Pancreas (tissue), 10 donors: ENCODE measurements around the gene FRS3. TPM values are rescaled to one million over a fixed set of nuclear protein-coding genes. Genes with fewer than 3 reads are reported as not detected.
"Not testable (repeated sequence)": the region's sequence is repeated elsewhere in the genome, so short reads cannot be mapped to it uniquely, and the experiment has no call there.

Source experiments
- ATAC-seq, 4 donors: fragments of 200-7000 bp; cut with Tn5 transposase; one replicate each; pipeline versions ENCODE4 v1.8.0 to v1.9.1; 2020; ENCODE audit warnings: mild to moderate bottlenecking in 4 of 4, moderate library complexity in 4 of 4
- DNase-seq, 6 donors: peaks; one replicate each; pipeline ENCODE4 v3.0.0-alpha.2; 2020
- FAIRE-seq: peaks from 2 replicates; lab custom pipeline; 2012; peaks lifted over from hg19 to GRCh38; lab: Jason Lieb, UNC
- H3K27ac ChIP-seq, 4 donors: fragments of 200-600 bp; sonication (generic); 1 replicate in 3 of 4; 2 replicates in 1 of 4; pipeline versions ENCODE4 v1.5.0 to v1.8.0; 2020
- H3K27me3 ChIP-seq, 4 donors: fragments of 200-600 bp; one replicate each; pipeline ENCODE4 v1.8.0; 2021
- H3K36me3 ChIP-seq, 3 donors: fragments of 200-600 bp; sonication (generic) in 1 of 3; one replicate each; pipeline versions ENCODE4 v1.5.0 to v1.8.0; 2020 to 2021
- H3K4me1 ChIP-seq, 3 donors: fragments of 200-600 bp; one replicate each; pipeline ENCODE4 v1.8.0; 2021
- H3K4me3 ChIP-seq, 4 donors: fragments of 200-600 bp; sonication (generic) in 2 of 4; one replicate each; pipeline versions ENCODE4 v1.5.0 to v1.8.0; 2020 to 2021
- H3K9me3 ChIP-seq, 4 donors: fragments of 200-600 bp; one replicate each; pipeline ENCODE4 v1.8.0; 2021
- WGBS, 2 donors: extraction: QIAGEN DNeasy Blood & Tissue Kit; methylation state at CpG; one replicate each; pipeline ENCODE4 v1.1.7; 2013; 5-methylcytosine and 5-hydroxymethylcytosine counted together
- intact Hi-C, 3 donors: fragments of 100-400 bp; cut with DNase I; formaldehyde crosslinking; loops; one replicate each; pipeline versions ENCODE4 v1.11.1 to v1.14.2; 2022
- polyA plus RNA-seq, 2 donors: library from polyadenylated mRNA; stranded (reverse); fragments of 200-250 nt; gene quantifications; one replicate each; pipeline ENCODE4 v1.2.3, GENCODE V29; 2013
- total RNA-seq, 6 donors: library from RNA; stranded (reverse); fragmentation: NEBNext Ultra II Directional in 4 of 6; extraction: Animal tissue kit (Norgen Biotek cat#: 25700) in 4 of 6; gene quantifications; one replicate each; pipeline versions ENCODE4 v1.2.1 to v1.2.4, GENCODE V29; 2021 to 2023
- TF ChIP-seq, protein P1 (sequence below), 4 donors: fragments of 200-600 bp; sonication (generic) in 3 of 4; IDR thresholded peaks; one replicate each; pipeline versions ENCODE4 v1.5.0 to v1.8.0; 2021; ENCODE audit warnings: antibody characterized with exemption in 4 of 4
- donor health status: healthy with polysubstance abuse.
- donor health status: DM: no; HTN: no; CAD: no; lungs with moderate emphysema.
- donor health status: DM: no; HTN: no; CAD: no.
- donor health status: control.
- donor health status: control.
- donor health status: Bipolar disorder and iron deficiency.
- donor health status: DM: yes; HTN: yes; CAD: no.
- donor health status: DM: no; HTN: no; CAD: no.
- donor health status: DM: no; HTN: no; CAD: no.
- donor health status: DM: yes; HTN: yes; CAD: no.

The FRS3 gene
- total and polyA plus RNA-seq, 8 donors: 2.1 to 7.8 (median 3.7) TPM

GRCh38 chr6:41813956-41814355, 34.3 kb upstream of the FRS3 start:
- ATAC-seq (no peak), FAIRE-seq (no peak), DNase-seq (no peak)
- H3K4me1 ChIP-seq: no peaks in the 10 kb centered on the region
- H3K4me3 ChIP-seq: no peak overlapping the region
- H3K27ac ChIP-seq: no peak overlapping the region
- intact Hi-C loops: no loop called here
- H3K9me3 ChIP-seq: no peaks in the 10 kb centered on the region
- WGBS, 2 donors: 74 to 80% methylated on average over 2 of the region's 2 CpGs
- TF ChIP-seq, protein P1, sequence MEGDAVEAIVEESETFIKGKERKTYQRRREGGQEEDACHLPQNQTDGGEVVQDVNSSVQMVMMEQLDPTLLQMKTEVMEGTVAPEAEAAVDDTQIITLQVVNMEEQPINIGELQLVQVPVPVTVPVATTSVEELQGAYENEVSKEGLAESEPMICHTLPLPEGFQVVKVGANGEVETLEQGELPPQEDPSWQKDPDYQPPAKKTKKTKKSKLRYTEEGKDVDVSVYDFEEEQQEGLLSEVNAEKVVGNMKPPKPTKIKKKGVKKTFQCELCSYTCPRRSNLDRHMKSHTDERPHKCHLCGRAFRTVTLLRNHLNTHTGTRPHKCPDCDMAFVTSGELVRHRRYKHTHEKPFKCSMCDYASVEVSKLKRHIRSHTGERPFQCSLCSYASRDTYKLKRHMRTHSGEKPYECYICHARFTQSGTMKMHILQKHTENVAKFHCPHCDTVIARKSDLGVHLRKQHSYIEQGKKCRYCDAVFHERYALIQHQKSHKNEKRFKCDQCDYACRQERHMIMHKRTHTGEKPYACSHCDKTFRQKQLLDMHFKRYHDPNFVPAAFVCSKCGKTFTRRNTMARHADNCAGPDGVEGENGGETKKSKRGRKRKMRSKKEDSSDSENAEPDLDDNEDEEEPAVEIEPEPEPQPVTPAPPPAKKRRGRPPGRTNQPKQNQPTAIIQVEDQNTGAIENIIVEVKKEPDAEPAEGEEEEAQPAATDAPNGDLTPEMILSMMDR (IDR thresholded peaks at IDR 0.05): no peak
- H3K27me3 ChIP-seq: no peaks in the 10 kb centered on the region
- no peaks in the 10 kb centered on the region for H3K36me3 ChIP-seq

GRCh38 chr6:41813469-41813868, 33.8 kb upstream of the FRS3 start:
- intact Hi-C loops: no loop called here
- no peak overlapping the region for H3K27ac ChIP-seq
- ATAC-seq (no peak), FAIRE-seq (no peak), DNase-seq (no peak)
- H3K9me3 ChIP-seq: no peaks in the 10 kb centered on the region
- H3K36me3 ChIP-seq: no peaks in the 10 kb centered on the region
- no peaks in the 10 kb centered on the region for H3K27me3 ChIP-seq
- H3K4me3 ChIP-seq: no peak overlapping the region
- TF ChIP-seq, protein P1 (IDR thresholded peaks at IDR 0.05): no peak
- H3K4me1 ChIP-seq: no peaks in the 10 kb centered on the region
- 83 to 84% methylated on average over 2 of the region's 2 CpGs for WGBS, 2 donors

GRCh38 chr6:41811946-41812345, 32.2 kb upstream of the FRS3 start:
- intact Hi-C loops, FAIRE-seq, H3K4me3 ChIP-seq, H3K36me3 ChIP-seq, H3K27me3 ChIP-seq, ATAC-seq, H3K9me3 ChIP-seq, H3K27ac ChIP-seq, H3K4me1 ChIP-seq, DNase-seq: not testable (repeated sequence)
- 93 to 98% methylated on average over 12 to 13 of the region's 13 CpGs for WGBS, 2 donors

DNA sequence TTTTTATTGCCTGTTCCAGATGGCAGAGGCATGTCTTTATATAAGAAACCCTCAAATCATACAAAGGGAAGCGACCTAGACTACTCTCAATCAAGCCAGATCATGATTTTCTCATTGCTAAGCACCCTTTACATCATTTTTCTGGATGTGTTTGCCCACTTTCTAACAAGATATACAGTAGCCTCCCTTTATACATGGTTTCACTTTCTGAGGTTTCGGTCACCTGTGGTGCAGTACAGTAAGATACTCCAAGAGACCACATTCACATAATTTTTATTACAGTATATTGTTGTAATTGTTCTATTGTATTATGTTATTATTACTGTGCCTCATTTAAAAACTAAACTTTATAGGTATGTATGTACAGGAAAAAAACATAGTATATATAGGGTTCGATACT, 31.4 kb upstream of the FRS3 start:
- intact Hi-C loops: no loop called here
- FAIRE-seq (no peak), ATAC-seq (no peak), DNase-seq (no peak)
- WGBS, 2 donors: 95 to 99% methylated on average over 3 of the region's 3 CpGs
- Histone ChIP-seq H3K4me1 (no peaks in the 10 kb centered on the region), H3K4me3 (no peak overlapping the region), H3K36me3 (peaks cover 0 to 5% (median 0%) of the 10 kb centered on the region in 3 donors), H3K9me3 (no peaks in the 10 kb centered on the region), H3K27ac (no peak overlapping the region), H3K27me3 (no peaks in the 10 kb centered on the region)
- TF ChIP-seq, protein P1 (IDR thresholded peaks at IDR 0.05): no peak

DNA sequence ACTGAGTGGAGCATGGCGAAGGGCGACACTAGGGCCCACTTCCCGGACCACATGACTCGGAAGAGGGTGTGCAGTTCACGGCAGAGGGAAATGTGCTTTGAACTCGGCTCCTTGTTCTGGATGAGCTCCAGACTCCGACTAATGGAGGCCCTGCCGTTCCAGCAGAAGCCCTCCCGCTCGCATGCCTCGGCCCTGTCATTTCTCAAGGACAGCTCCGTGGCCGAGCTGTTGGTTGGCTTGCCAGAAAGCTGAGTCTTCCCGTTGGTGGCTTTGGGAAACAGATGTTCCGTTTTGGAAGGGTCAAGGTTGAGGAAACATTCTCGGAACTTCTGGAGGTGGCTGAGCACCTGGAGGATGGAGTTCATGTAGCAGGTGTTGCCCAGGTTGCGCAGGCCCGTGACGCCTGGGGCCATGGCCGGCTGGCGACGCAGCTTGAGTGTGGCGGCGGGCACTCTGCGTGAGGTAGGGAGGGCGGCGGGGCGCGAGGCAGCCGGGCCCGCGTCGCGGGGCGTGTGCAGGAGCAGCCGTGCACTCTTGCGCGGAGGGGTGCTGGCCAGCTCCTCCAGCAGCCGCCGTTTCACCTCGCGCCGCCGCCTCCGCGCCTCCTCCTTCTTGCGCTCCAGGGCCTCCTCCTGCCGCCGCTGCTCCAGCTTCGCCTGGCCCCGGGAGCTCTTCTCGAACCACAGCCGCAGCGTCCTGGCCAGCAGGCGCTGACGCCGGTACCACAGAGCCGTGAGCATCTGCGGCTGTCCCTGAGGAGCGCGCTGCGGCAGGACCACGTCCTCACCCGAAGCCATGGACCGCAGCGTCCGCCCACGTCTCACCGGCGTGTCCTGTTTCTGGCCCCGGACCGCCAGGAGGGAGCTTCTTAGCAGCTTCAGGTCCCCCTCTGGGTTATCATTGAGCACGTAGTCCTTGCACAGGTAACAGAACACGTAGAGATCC, 26.4 kb upstream of the FRS3 start:
- H3K27me3 ChIP-seq: no peaks in the 10 kb centered on the region
- no peaks in the 10 kb centered on the region for H3K9me3 ChIP-seq
- peaks cover 0 to 8% (median 0%) of the 10 kb centered on the region in 3 donors for H3K36me3 ChIP-seq
- TF ChIP-seq, protein P1 (IDR thresholded peaks at IDR 0.05): no peak
- FAIRE-seq (no peak), ATAC-seq (no peak), DNase-seq (no peak)
- intact Hi-C loops: no loop called here
- no peak overlapping the region for H3K4me3 ChIP-seq
- no peak overlapping the region for H3K27ac ChIP-seq
- no peaks in the 10 kb centered on the region for H3K4me1 ChIP-seq
- 93 to 94% methylated on average over 64 to 74 of the region's 74 CpGs for WGBS, 2 donors
